HG02642 (cell line): Measurements from ENCODE around the gene RADIL.

ENCODE experiments used
- ATAC-seq: cut with Tn5 transposase; IDR thresholded peaks from one replicate; pipeline ENCODE4 v1.9.1; 2021; ENCODE audit warnings: mild to moderate bottlenecking; ENCODE audit not compliant: unreplicated experiment, poor library complexity

Gene RADIL

GRCh38 chr7:4763091-4763793 lies 120.3 kb downstream of the RADIL start:
- ATAC-seq, result no peak

GRCh38 chr7:4762121-4763055 lies 121.1 kb downstream of the RADIL start:
- no peak for ATAC-seq

GRCh38 chr7:4760952-4761351 lies 122.6 kb downstream of the RADIL start:
- ATAC-seq, result no peak

- ATAC-seq, result no peak
These were observed 124.3 kb downstream of the RADIL start for GRCh38 chr7:4759211-4759610.

- no peak for ATAC-seq
These were observed 124.7 kb downstream of the RADIL start for GRCh38 chr7:4758791-4759190.

- no peak for ATAC-seq
These were observed 125.4 kb downstream of the RADIL start for GRCh38 chr7:4758111-4758510.

GRCh38 chr7:4755045-4755444 lies 128.5 kb downstream of the RADIL start:
- no peak for ATAC-seq

GRCh38 chr7:4754433-4755010 lies 129.0 kb downstream of the RADIL start:
- ATAC-seq, result no peak

GRCh38 chr7:4753598-4754432 lies 129.7 kb downstream of the RADIL start:
- peak; percentile 74 for ATAC-seq

- ATAC-seq, result no peak
These were observed 132.0 kb downstream of the RADIL start for GRCh38 chr7:4751398-4751947.

GRCh38 chr7:4749798-4750197 lies 133.7 kb downstream of the RADIL start:
- no peak for ATAC-seq

GRCh38 chr7:4749363-4749762 lies 134.2 kb downstream of the RADIL start:
- no peak for ATAC-seq
